HG02870 (cell line): ENCODE data around the gene ZIC4.

Experiments
- ATAC-seq: cut with Tn5 transposase; IDR thresholded peaks from one replicate; pipeline ENCODE4 v1.9.1; 2021; ENCODE audit warnings: mild to moderate bottlenecking, moderate library complexity; ENCODE audit not compliant: unreplicated experiment

Gene ZIC4

DNA sequence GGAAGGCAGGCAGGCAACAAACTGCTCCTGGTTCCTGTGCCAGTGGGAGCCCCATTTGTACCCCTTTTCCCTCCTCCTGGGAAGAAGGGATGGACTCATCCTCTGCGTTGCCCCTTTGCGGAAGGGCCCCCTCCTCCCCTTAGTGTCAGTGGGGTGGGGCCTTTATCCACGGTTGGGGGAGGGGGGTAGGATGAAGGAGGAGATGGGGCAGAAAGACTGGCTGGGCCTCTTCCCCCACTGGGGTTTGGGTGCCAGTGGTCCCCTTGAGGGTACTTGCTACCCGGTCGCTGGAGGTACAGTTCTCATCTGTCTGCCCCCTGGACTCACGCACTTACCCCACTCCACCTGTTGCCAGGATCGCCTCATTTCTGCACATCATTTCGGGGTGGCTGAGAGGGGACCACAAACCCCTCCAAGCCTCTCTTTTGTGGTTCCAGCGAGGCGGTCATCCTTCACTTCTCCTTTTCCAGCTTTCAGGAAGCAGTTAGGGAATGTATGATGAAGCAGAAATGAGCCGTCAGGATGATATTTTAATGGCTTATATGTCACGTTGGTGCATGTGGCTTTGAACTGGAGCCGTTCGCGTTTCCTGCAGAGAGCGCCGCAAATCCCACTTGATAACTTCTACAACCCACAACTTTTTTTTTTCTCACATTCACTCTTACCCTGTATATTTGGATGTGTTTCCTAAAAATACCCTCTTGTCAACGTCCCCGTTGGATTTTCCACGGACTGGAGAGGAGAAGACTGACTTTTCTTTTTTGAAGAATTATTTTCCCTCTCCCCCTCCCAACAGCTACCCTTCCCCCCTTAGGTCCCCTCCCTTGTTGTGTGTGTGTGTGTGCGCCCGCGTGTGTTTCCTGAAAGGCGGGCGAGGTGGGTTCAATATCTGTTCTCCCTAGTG lies at the start of gene ZIC4:
ZIC4 (minus strand) TSS at position 516 of the 904 bp plus-strand sequence. CDS start 3,746 bp downstream, outside the sequence.
- no peak for ATAC-seq

DNA sequence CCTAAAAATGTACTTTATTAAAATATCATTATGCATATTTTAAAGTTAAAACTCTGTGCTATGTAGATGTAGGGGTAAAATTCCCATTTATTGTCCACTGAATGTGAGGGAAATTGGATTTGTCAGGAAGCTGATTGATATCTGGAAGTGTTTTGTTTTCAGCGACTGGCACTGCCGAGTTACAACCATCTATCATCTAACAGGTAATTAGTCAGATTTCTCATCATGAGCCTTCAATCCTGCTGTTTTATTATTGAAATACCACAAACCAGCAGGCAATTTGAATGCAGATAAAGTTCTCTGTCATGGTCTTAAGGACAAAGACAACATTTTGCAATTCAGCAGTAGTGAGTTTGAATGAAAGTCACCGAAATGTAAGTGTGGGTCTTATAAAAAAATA lies 43.3 kb upstream of the ZIC4 start:
- no peak for ATAC-seq

DNA sequence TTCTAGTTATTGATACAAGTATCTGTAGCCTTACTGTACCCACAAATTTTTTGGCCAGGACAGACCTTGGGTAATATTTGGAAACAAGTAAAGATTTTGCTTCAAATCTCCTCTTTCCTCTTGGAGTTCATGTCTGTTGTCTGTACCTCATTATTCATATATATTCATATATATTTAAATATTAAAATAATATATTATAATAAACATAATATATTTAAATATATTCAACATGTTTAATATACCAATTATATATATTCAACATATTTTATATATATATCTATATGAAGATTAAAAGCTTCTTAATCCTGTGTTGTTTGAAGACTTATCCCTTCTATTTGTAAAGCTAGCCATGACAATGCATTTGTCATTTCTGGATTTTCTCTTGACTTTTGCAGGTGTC lies 40.9 kb upstream of the ZIC4 start:
- no peak for ATAC-seq

DNA sequence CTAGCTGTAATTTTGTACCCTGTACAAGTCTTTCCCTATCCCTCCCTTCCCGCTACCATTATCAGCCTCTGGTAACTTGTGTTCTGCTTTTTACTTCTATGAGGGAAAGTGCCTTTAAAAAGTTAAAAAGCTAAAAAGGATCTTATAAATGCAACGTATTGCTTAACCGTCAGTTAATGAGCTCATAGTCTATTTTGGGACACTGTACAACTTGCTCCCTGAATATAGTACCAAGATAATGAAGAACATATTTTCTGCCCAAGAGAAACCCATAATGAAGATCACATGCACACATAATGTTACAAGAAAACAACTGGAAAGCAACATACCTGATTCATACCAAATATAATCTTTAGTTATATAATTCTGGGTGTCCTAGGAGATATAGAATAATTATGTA lies 25.4 kb upstream of the ZIC4 start:
- ATAC-seq: no peak

DNA sequence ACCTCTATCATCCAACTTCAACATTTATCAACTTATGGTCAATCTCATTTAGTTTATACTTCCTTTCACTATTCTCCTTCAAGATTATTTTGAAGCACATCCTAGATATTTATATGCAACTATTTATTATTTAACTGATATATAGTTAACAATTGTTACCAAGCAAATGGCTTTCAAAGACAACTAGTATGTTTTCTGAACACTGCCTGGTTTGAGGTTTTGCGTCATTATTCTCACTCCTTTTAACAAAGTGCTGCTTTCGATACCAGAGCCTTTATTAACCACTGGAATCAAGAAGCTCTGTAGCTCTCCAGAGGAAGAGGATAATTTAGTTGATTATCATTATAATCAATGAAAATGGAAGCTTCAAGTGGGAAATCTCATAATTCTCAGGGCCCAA lies 22.4 kb upstream of the ZIC4 start:
- no peak for ATAC-seq

DNA sequence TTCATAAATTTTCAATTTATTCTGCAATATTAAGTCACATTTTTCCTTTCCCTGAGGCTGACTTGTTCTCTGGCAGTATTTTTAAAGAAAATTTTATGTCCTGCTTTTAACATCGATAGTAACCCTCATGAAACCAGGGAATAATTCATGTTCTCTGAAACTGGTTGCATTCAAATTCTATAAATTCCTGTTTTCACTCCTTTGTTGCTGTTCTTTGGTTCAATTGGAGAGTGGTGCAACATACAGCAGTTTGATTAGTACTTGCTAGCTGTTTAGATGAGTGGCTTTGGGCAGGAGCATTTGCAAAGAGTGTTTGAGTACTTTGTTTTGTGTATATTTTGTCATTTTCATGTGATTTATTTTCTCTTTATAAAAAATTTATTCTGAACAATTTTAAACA lies 22.0 kb upstream of the ZIC4 start:
- no peak for ATAC-seq

DNA sequence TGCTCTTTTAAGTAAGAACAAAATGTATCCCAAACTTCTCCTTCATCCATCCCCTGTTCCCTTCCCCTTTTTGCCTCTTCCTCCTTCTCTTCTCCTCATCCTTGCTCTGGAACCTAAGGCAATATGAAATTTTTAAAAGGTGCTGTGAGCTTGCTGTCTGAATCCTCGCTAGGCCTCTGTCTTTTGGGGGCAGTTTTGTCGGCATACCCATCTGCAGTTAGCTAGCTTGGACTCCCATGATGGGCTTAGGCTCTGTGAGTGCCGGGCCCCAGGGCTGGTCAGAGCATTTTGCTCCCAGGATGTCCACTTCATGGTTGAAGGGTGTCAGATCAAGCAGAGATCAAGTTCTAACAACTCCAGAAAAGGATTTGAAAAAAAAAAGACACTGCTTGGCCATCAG lies 21.4 kb upstream of the ZIC4 start:
- ATAC-seq: no peak

DNA sequence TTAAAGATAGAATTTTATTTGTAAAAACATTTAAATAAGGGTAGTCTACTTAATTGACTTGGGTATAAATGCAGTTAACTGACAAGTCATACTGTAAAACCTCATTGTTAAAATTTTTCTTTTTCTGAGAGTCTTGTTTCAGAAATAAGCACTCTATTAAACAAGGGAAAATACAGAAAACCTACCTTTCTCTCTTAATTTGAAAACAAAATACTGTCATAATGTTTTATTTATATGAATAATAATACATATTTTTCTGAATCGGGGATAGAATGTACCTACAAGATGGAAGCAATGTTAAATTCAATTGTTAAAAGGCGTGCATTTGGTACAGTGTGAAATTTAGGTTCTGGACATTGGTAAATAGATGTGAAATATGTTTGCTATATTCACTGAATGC lies 20.6 kb upstream of the ZIC4 start:
- no peak for ATAC-seq

DNA sequence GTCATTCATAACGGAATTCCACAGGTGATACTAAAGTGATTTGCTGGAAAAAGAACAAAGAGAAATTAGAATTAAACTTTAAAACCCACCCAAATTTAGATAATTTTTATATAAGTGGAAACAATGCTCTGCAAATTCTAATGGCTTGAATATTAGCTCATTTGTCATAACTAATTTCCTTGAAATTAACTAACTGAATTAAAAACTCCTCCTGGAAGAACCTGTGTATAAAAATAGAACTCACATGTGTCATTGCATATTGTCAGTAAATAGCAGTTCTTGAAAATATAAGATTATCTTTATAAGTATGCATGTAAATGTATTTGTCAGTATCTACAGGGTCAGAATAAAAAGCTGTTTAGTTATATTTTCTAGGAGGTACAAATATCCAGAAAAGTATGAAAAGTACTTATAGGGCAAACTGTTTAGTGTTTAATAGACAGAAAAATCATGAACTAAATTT lies 19.1 kb upstream of the ZIC4 start:
- ATAC-seq: no peak

DNA sequence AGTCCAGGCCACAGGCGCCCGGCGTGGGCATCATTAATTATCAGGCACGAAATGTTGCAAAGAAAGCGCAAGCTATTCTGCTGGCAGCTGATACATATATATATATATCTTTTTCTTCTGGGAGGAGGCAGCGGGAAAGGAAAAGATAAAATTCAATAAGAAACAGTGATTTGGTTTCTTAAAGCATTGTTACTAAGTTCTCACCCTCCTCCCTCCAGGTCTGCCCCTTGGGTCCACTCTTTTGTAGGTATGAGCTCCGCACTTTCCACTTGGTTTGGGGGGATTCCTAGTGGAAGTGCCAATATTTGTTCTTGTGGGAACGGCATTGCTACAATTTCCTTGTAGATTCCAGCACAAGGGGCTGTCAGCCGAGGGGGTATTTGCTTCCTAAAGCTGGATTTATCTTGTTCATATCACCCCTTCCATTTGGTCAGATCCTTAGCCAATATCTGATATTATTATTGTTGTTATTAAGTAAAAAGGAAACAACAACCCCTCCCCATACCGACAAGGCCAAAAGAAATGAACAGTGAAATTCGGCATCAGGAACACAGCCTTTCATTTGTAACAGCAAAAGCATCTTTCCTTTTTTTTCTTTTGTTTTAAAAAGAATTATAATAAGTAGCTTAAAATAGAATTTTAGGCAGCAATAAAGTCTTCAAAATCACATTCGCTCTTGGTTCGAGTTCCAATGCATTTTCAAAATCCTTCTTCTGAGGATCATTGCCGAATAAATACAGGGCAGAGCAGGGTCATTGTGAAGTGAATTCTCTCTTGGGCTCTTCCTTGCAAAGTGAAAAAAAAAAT lies 18.4 kb upstream of the ZIC4 start:
- no peak for ATAC-seq

DNA sequence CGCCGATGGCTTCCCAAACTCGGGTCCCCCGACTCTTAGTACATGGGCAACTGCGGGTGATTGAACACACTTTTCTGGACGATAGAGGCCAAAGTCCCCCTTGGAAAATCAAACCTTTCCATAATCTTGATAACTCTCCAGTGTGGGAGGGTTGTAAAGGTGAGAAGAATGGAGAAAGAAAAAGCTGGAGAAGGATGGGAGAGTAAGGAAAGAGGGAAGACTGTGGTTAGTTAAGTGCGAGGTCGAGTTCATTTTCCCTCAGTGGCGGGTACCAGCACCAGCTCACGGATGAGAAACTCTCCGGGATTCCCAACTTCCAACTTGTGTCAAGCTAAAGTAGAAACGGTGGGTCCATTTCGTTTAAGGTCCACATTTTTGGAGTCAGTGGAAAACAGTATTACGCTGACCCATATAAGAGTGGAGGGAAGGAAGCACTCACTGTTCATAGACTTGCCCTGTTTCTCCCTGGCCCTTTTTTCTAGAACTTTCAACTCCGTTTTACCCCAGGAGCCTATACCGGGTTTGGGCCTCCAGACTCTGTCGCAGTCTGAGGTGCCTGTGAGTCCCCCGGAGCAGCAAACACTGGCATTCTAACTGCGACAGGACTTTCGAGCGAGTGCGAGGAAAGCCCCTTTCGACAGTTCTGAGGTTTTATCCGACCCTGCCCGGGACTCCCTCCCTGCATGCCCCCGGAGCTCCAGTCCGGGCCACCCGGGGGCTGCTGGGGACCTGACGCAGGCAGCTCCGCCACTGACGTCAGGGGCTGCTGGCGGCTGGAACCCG lies 17.6 kb upstream of the ZIC4 start:
- no peak for ATAC-seq

DNA sequence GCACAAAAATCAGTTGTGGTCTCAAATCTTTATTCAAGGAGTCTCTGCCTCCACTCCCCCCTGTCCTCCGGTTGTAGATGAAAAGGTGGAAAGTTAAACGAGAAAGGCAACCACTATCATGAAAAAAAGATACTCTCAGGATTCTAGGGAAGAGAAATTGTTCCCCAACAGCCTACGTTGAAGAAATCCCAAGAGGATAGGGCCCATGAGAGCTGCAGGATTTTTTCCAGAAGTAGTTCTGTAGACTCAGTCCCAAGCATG lies 17.1 kb upstream of the ZIC4 start:
- ATAC-seq: no peak

DNA sequence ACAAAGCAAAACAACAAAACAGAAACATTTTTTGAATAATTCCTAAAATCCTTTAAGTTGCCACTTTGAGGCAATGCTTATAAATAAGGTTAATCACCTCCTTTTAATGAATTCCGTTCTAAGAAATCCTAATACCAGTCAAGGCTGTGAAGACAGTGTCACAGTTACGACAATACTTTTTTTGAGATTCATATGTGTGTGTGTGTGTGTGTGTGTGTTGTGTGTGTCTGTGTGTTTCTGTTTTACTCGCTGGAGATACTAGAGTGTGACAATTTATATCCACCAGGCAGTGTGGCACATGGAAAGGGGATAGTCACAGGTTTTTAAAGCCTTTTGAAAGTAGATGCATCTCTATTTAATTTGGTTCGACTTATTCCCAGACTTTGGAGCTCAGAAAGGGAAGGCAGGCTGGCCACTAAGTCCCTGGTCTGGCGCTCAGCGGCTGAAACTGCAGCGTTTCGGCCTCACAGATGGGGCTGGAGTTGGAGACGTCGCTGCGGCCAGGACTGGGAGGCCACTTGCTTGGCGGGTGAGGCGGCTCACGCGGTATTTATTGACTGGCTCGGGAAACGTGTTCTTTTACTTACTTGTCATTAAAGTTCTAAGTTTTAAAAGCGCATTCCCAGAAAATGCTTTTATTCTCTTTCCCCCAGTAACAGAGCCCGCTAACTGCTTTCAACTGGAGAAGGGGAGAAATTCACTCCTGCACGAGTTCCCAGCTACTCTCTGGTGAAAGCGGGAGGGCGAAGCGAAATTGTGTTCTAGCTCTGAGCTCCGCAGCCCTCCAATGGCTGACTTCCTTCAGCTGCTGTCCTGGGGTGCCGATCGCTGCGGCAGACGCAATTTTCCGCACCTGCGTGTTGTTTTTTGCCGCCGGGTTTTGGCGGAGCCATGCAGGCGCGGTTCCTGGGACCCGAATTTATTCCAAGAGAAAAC lies 16.5 kb upstream of the ZIC4 start:
- no peak for ATAC-seq

DNA sequence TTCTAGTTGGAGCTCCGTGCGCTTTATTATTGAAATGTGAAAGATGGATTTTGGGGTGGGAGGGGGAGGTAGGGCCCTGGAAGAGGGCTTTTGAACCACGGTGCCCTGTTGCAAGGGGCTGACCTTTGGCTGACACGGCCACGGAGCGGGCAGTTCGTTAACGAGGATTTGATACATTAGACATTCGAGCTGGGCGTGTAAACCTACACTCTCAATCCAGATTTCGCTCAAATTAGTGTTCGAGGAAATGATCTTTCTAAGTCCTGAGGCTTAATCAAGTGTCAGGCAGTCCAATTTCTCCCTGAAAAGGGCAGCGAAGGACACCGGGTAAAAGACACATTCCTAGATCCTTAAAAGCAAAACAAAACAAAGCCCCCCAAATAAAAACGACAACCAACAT lies 15.9 kb upstream of the ZIC4 start:
- ATAC-seq: no peak

DNA sequence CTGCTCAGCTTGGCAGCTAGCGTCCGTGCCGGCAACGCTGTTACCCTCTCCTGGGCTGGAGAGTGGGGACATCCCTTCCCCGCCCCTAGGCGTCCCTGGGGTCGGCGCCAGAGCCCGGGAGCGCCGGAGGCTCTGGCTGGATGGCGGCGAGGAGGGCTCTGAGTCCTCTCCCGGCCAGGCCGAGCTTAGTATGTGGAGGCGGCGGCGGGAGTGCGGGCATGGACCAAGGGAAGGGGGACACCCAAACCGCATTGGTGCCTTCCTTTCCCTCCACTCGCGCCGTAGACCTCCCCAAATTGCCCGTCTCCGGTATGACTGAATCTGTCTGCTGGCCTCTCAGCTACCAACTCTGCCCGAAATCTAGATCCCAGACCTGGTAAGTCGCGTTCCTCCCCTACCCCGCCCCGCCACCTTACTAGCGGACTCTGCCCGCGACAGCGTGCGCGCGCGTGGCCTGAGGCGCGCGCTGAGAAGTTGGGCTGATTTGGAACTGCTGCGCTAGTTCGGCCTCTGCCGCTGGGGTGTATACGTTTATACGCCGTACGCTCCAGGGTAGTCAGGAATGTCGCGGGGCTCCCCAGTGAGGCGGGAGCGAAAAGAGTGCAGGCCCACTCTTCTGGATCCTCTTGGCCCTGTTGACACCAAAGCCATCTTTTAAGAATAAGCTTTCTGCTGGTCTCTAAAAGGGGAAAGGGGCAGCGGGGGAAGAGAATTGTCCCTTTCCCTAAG lies 15.0 kb upstream of the ZIC4 start:
- no peak for ATAC-seq

DNA sequence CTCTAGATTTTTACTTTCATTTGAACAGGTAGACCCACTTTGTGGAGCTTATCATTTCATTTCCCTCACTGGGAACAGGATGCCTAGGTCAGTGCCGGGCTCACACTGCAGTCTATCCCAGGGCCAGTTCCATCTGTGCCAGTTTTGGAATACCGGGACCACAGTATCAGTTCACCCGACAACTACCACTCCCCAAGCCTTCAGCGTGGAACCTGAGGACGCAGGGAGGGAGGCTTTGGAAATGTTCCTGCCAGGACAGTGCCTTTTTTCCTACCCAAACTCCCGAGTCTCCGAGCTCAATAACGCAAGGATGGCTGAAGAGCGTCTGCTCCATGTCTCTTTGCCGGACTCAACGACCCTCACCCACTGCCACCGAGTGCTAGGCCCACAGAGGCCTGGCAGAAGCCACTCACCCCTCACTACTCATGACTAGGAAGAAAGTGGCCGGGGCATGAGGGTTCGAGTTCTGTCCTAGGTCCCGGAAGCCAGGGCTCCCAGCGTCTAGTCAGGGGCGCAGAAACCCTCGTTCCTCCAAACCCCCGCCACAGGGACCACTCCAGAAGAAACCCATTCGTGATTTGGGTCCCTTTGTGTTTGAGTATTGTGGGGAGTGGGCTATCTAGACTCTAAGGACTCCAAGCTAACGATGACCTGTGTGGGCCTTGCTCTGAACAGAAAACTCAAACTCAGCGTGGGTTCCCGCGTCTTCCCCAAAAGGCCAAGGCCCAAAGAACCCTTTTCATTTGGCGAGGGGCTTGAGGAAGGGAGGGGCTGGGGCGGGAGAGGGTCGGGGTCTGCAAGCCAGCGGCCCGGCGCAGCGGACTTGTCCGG lies 14.2 kb upstream of the ZIC4 start:
- ATAC-seq: no peak

DNA sequence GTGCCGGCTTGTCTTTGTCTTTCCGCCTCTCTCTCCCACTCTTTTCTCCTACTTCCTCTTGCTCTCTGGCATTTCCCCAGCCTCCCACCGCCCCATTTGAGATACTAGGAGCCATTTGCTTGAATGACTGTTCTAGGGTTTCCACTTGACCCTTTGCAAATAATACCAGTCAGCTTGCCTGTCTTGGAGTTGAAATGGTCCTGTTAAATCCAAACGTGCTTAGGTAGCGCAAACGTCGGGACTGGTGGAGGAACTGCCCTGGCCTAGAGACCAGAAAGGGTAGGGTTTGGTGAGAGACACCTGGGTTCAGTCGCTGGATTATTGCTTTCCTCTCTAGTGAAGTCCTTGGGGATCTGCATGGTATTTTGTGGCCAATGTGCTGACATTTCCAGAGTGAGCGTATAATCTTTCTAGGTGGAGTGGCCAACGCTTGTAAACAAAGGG lies 13.5 kb upstream of the ZIC4 start:
- ATAC-seq: no peak

DNA sequence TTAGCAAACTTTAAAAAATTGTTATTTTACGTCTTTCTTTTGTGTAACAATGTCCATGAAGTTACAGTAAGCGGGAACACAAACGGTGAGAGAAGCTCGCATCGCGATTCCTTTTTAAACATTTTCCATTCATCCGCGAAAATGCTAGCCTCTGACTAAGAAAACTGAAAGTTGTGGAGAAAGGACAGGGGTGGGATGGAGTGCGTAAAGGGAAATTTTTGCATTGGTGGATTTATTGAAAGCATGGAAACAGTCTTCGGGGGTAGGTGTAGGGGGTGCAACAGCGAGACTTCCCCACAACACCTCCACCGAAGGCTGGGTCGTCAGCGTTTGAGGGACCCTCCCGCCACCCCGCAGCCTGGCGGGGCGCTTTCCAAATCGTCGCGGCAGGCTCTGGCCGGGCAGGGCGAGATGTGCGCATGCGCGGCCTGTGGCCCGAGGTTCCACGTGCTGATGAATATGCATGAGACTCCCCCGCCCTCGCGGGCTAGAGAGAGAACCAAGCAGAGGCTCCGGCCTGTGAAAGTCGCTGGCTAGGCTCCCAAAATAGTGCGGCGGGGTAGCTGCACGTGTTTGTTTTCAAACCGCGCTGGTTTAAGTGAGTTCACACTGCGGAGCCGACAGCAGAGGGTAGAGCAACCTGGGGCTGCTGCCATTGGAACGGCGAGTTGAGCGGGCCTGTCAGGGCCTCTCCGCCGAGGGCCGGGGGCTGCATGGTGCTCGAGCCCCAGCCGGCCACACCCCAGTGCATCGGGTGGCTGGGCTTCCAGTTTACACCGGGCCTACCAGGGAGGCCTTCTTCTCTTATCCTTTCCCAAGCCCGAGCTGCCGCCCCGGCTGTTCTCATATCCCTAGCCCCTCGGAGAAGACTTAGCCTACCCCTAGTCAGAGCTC lies 12.7 kb upstream of the ZIC4 start:
- ATAC-seq: no peak
